Activated T-cell treated with anti-CD3 and anti-CD28 coated beads, Interleukin-2, amount 50 U/mL, for 24 hours (primary cell): ENCODE measurements around the gene SLC7A11.
"Not testable (repeated sequence)": the region's sequence is repeated elsewhere in the genome, so short reads cannot be mapped to it uniquely, and the experiment has no call there.

ENCODE experiments used
- DNase-seq: peaks from one replicate; pipeline ENCODE4 v3.0.0-alpha.2; 2020
- H3K27ac Mint-ChIP-seq: 2 replicates; pipeline ENCODE4 v1.8.0; 2020; ENCODE audit warnings: mild to moderate bottlenecking, mixed read lengths
- H3K27me3 Mint-ChIP-seq: 2 replicates; pipeline ENCODE4 v1.8.0; 2020; ENCODE audit warnings: mixed read lengths
- H3K36me3 Mint-ChIP-seq: 2 replicates; pipeline ENCODE4 v1.8.0; 2020; ENCODE audit warnings: low read depth, mixed read lengths
- H3K4me1 Mint-ChIP-seq: 2 replicates; pipeline ENCODE4 v1.8.0; 2020; ENCODE audit warnings: low read depth, mixed read lengths
- H3K4me3 Mint-ChIP-seq: 2 replicates; pipeline ENCODE4 v1.8.0; 2020; ENCODE audit warnings: mild to moderate bottlenecking, moderate library complexity, mixed read lengths
- H3K9me3 Mint-ChIP-seq: 2 replicates; pipeline ENCODE4 v1.8.0; 2020; ENCODE audit warnings: mixed read lengths

SLC7A11 gene

DNA sequence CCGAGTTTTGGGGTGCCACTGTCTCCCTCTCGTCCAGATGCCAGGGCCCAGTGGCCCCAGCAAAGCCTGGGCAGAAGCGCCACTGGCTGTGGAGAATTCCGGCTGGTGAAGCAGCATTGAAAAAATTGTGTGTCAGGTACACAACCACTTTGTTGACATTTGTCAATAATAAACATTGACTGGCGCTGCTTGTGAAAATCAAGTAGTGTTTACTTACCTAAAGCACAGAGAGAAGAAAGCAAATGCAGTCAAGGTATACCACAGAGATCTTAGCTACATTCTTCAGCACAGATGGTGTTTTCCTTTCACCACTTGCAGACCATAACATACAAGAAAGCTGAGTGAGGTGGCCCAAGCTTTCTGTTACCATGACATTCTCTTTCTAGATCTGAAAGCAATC is 14.5 kb upstream of the SLC7A11 start:
- no peaks in the 10 kb centered on the region for H3K36me3 Mint-ChIP-seq
- peaks cover 3% of the 10 kb centered on the region for H3K4me1 Mint-ChIP-seq
- H3K27ac Mint-ChIP-seq = no peak overlapping the region
- H3K9me3 Mint-ChIP-seq = no peaks in the 10 kb centered on the region
- no peak overlapping the region for H3K4me3 Mint-ChIP-seq
- H3K27me3 Mint-ChIP-seq = no peaks in the 10 kb centered on the region
- no peak for DNase-seq

GRCh38 chr4:138255917-138256597 is 13.9 kb upstream of the SLC7A11 start:
- no peak overlapping the region for H3K4me3 Mint-ChIP-seq

DNA sequence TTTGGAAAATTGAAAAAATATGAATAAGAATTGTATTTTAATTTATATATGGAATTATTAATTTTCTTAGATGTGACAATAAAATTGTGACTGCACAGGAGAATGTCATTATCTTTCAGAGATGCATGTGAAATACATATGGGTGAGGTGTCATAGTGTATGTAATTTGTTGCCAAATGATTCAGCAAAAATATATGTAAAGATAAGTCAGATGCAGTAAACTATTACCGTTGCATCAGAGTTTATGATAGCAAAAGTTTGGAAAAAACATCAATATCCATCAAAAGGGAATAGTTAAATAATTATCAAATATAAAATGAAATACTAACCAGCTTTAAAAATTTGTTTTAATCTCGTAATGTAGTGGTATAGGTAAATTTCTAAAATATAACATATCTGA is 10.4 kb upstream of the SLC7A11 start:
- DNase-seq = no peak
- Mint-ChIP-seq H3K9me3 (no peaks in the 10 kb centered on the region), H3K27me3 (no peaks in the 10 kb centered on the region), H3K36me3 (no peaks in the 10 kb centered on the region), H3K27ac (no peak overlapping the region), H3K4me1 (peaks cover 3% of the 10 kb centered on the region), H3K4me3 (no peak overlapping the region)

More at GRCh38 chr4:138255917-138256597, 13.9 kb upstream of the SLC7A11 start:
- Mint-ChIP-seq H3K9me3 (no peaks in the 10 kb centered on the region), H3K36me3 (no peaks in the 10 kb centered on the region), H3K27ac (no peak overlapping the region), H3K4me1 (peaks cover 3% of the 10 kb centered on the region), H3K27me3 (no peaks in the 10 kb centered on the region)
- no peak for DNase-seq

DNA sequence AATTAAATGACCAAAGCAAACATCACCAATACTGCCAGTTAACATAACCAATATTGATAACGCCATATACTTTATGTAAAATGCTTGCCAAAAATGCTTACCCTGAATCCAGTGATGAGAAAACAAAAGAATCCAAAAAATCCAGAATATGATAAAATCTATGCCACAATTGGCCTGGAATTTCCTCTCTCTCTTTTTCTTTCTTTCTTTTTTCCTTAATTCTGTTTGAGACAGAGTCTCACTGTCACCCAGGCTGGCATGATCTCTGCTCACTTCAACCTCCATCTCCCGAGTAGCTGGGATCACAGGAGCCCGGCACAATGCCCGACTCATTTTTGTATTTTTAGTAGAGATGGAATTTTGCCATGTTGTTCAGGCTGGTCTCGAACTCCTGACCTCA is 9.8 kb upstream of the SLC7A11 start:
- Mint-ChIP-seq H3K4me1 (peaks cover 3% of the 10 kb centered on the region), H3K36me3 (no peaks in the 10 kb centered on the region), H3K9me3 (no peaks in the 10 kb centered on the region), H3K27ac (no peak overlapping the region), H3K27me3 (no peaks in the 10 kb centered on the region), H3K4me3 (no peak overlapping the region)
- DNase-seq = no peak

- Mint-ChIP-seq H3K4me1 (no peaks in the 10 kb centered on the region), H3K9me3 (no peaks in the 10 kb centered on the region), H3K4me3 (no peak overlapping the region), H3K36me3 (no peaks in the 10 kb centered on the region), H3K27me3 (no peaks in the 10 kb centered on the region), H3K27ac (no peak overlapping the region)
- no peak for DNase-seq
Measured at GRCh38 chr4:138249132-138249531, 7.0 kb upstream of the SLC7A11 start.

- Mint-ChIP-seq H3K27ac (no peak overlapping the region), H3K4me1 (peaks cover 2% of the 10 kb centered on the region), H3K9me3 (no peaks in the 10 kb centered on the region), H3K4me3 (no peak overlapping the region), H3K27me3 (no peaks in the 10 kb centered on the region), H3K36me3 (no peaks in the 10 kb centered on the region)
- no peak for DNase-seq
Measured at GRCh38 chr4:138248058-138248457, 5.9 kb upstream of the SLC7A11 start.

DNA sequence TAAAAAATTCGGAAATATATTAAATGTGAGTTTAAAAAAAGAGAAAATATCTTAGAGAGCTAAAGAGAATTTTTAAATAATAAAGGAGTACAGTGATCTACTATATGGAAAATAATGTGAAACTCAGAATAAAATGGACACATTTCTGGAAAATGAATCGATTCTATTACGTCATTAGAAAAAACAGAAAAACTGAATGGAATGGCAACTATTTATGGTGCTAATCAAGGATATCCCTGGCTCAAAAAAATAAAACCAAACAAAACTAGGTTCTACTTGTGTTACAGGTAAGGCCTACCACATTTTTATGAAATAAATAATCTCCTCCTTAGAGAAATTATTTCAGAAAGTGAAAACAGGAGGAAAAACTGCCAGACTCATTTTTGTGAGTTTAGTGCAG is 5.5 kb upstream of the SLC7A11 start:
- no peak for DNase-seq
- Mint-ChIP-seq H3K9me3 (no peaks in the 10 kb centered on the region), H3K27ac (no peak overlapping the region), H3K4me3 (no peak overlapping the region), H3K27me3 (no peaks in the 10 kb centered on the region), H3K36me3 (no peaks in the 10 kb centered on the region), H3K4me1 (peaks cover 2% of the 10 kb centered on the region)

- no peaks in the 10 kb centered on the region for H3K9me3 Mint-ChIP-seq
- no peak overlapping the region for H3K4me3 Mint-ChIP-seq
- no peak overlapping the region for H3K27ac Mint-ChIP-seq
- no peaks in the 10 kb centered on the region for H3K36me3 Mint-ChIP-seq
- peaks cover 21% of the 10 kb centered on the region for H3K4me1 Mint-ChIP-seq
- H3K27me3 Mint-ChIP-seq = no peaks in the 10 kb centered on the region
- DNase-seq = no peak
Measured at GRCh38 chr4:138243369-138243768, 1.2 kb upstream of the SLC7A11 start.

- DNase-seq = no peak
- no peaks in the 10 kb centered on the region for H3K27me3 Mint-ChIP-seq
- H3K27ac Mint-ChIP-seq = peak overlapping the region; percentile 95
- peaks cover 21% of the 10 kb centered on the region for H3K4me1 Mint-ChIP-seq
- peak overlapping the region; percentile 79 for H3K4me3 Mint-ChIP-seq
- no peaks in the 10 kb centered on the region for H3K9me3 Mint-ChIP-seq
- H3K36me3 Mint-ChIP-seq = no peaks in the 10 kb centered on the region
Measured at GRCh38 chr4:138242834-138243156, 646 bp upstream of the SLC7A11 start.

DNA sequence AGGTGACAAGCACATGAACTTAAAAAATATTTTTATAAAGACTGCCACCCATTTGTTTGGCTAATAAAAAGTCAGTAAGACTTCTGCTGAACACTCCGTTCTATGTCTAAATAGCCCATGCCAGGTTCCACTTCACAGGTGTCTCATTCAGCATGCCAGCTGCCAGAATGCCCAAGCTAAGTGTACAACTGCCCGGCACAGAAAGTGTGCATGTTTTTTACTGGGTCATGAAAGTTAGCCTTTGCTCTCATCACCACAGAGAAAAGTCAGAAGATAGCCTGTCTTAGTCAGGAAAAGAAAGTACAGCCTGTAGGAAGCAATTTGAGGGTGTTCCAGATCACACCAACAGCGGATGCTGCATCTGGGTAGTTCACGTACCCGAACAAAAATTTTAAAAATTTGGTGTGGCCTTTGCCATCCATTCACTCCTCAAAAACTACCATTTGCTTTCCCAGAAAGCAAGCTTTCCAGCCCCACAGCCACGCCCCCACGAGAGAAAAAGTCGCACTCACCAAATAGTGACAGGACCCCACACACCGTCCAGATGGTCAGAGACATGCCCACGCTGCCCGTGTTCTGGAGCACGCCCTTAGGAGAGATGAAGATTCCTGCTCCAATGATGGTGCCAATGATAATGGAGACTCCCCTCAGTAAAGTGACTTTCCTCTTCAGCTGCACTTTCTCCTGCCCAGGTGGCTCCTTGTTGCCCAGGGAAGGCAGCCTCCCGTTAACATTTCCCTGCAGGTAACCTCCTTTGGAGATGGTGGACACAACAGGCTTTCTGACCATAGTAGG is 671 bp downstream of the SLC7A11 start:
- H3K27me3 Mint-ChIP-seq = no peaks in the 10 kb centered on the region
- peak overlapping the region; percentile 95 for H3K27ac Mint-ChIP-seq
- no peak for DNase-seq
- no peaks in the 10 kb centered on the region for H3K36me3 Mint-ChIP-seq
- H3K4me1 Mint-ChIP-seq = peaks cover 22% of the 10 kb centered on the region
- peak overlapping the region; percentile 79 for H3K4me3 Mint-ChIP-seq
- H3K9me3 Mint-ChIP-seq = peaks cover under 1% of the 10 kb centered on the region

- Mint-ChIP-seq H3K27me3 (no peaks in the 10 kb centered on the region), H3K27ac (no peak overlapping the region), H3K36me3 (no peaks in the 10 kb centered on the region), H3K4me1 (peaks cover 34% of the 10 kb centered on the region), H3K4me3 (no peak overlapping the region), H3K9me3 (peaks cover 4% of the 10 kb centered on the region)
- DNase-seq = no peak
Measured at GRCh38 chr4:138239491-138239890, 2.7 kb downstream of the SLC7A11 start.

- H3K9me3 Mint-ChIP-seq = peaks cover 4% of the 10 kb centered on the region
- no peaks in the 10 kb centered on the region for H3K36me3 Mint-ChIP-seq
- H3K27ac Mint-ChIP-seq = no peak overlapping the region
- H3K4me1 Mint-ChIP-seq = peaks cover 34% of the 10 kb centered on the region
- no peak for DNase-seq
- no peaks in the 10 kb centered on the region for H3K27me3 Mint-ChIP-seq
- no peak overlapping the region for H3K4me3 Mint-ChIP-seq
Measured at GRCh38 chr4:138238521-138239292, 3.4 kb downstream of the SLC7A11 start.

- H3K27ac Mint-ChIP-seq, H3K36me3 Mint-ChIP-seq, H3K4me3 Mint-ChIP-seq, H3K27me3 Mint-ChIP-seq, DNase-seq, H3K9me3 Mint-ChIP-seq: not testable (repeated sequence)
- peaks cover 29% of the 10 kb centered on the region for H3K4me1 Mint-ChIP-seq
Measured at GRCh38 chr4:138237132-138237531, 5.0 kb downstream of the SLC7A11 start.

- Mint-ChIP-seq H3K27ac (peak overlapping the region; percentile 60), H3K27me3 (no peaks in the 10 kb centered on the region), H3K4me3 (no peak overlapping the region), H3K36me3 (no peaks in the 10 kb centered on the region), H3K4me1 (peaks cover 18% of the 10 kb centered on the region), H3K9me3 (peaks cover 4% of the 10 kb centered on the region)
- no peak for DNase-seq
Measured at GRCh38 chr4:138236037-138236436, 6.1 kb downstream of the SLC7A11 start.
